GM20000 (cell line): ENCODE results near the gene EXD3.

Experiments used
- DNase-seq: peaks from one replicate; pipeline ENCODE4 v3.0.0; 2012; ENCODE audit warnings: low spot score
- TF ChIP-seq, protein P1 (sequence below): IDR thresholded peaks from 2 replicates; pipeline ENCODE4 v1.5.1; 2012; ENCODE audit warnings: mild to moderate bottlenecking, control low read depth; ENCODE audit errors: extremely low read depth, missing control alignments

Gene EXD3

DNA sequence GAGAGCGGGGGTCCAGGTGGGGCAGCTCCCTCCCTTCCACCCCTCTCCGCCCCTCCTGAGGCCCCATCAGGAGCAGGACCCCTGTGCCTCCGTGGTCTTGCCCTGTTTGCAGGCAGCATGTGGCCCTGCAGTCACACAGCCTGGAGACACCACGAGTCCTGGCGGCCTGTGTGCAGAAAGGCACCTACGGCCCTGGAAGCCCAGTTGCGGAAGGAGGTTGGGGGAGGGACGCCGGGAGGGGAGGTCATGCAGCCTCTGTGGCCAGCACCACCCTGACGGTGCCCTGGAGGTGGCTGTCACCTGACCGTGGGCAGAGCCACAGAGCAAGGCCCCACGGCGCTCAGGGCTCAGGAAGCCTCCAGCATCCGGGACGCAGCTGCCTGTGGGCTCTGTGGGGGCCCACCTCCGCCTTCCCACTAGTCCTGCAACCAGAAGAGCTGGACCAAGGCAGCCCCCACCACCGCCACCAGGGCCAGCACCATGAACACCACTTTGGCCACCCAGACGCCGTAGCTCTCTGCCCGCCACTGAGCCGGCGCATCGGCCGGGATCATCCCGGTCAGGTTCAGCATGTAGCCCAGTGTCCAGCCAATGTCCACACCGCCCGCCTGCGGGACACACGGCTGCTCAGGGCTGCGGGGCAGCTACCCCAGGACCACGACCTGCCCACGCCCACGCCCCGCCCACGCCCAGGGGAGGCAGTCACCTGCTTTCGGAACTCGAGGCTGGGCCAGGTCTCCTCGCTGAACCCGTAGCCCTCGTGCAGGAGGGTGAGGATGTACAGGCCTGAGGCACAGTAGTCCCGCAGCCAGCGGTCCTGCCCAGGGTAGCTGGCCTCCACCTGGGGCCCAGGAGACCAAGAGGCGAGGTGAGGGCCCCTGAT, 11.8 kb upstream of the EXD3 start:
- no peak for DNase-seq
- TF ChIP-seq, protein P1, sequence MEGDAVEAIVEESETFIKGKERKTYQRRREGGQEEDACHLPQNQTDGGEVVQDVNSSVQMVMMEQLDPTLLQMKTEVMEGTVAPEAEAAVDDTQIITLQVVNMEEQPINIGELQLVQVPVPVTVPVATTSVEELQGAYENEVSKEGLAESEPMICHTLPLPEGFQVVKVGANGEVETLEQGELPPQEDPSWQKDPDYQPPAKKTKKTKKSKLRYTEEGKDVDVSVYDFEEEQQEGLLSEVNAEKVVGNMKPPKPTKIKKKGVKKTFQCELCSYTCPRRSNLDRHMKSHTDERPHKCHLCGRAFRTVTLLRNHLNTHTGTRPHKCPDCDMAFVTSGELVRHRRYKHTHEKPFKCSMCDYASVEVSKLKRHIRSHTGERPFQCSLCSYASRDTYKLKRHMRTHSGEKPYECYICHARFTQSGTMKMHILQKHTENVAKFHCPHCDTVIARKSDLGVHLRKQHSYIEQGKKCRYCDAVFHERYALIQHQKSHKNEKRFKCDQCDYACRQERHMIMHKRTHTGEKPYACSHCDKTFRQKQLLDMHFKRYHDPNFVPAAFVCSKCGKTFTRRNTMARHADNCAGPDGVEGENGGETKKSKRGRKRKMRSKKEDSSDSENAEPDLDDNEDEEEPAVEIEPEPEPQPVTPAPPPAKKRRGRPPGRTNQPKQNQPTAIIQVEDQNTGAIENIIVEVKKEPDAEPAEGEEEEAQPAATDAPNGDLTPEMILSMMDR = no peak

DNA sequence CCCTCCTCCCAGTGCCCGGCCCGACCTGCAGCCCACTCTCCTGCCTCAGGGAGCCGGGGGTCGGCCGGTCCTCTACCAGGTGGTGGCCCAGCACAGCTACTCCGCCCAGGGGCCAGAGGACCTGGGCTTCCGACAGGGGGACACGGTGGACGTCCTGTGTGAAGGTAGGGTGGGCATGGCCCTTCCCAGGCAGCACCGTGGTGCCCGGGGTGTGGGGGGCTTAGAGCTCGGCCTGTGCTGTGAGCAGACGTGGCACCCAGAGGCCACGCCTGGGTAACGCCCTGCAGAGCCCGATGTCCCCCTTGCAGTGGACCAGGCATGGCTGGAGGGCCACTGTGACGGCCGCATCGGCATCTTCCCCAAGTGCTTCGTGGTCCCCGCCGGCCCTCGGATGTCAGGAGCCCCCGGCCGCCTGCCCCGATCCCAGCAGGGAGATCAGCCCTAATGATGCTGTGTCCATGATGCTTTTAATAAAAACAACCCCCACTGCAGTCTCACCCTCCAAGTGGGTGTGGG, 11.0 kb upstream of the EXD3 start:
- no peak for DNase-seq
- TF ChIP-seq, protein P1 = no peak

DNA sequence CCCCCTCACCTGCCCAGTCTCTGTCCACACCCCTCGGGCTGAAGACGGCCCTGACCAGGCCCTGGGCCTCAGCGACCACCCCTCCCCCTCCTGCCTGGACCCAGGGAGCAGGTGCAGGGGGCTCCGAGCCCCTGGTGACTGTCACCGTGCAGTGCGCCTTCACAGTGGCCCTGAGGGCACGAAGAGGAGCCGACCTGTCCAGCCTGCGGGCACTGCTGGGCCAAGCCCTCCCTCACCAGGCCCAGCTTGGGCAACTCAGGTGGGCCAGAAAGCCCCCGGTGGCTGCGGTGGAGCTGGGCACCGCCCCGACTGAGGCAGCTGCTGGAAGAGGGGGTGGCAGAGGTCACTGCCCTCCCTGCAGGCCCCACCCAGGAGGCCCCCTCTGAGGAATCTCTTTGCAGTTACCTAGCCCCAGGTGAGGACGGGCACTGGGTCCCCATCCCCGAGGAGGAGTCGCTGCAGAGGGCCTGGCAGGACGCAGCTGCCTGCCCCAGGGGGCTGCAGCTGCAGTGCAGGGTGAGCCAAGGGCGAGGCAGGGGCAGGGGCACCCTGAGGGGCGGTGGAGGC, 10.5 kb upstream of the EXD3 start:
- DNase-seq = no peak
- TF ChIP-seq, protein P1 = no peak

DNA sequence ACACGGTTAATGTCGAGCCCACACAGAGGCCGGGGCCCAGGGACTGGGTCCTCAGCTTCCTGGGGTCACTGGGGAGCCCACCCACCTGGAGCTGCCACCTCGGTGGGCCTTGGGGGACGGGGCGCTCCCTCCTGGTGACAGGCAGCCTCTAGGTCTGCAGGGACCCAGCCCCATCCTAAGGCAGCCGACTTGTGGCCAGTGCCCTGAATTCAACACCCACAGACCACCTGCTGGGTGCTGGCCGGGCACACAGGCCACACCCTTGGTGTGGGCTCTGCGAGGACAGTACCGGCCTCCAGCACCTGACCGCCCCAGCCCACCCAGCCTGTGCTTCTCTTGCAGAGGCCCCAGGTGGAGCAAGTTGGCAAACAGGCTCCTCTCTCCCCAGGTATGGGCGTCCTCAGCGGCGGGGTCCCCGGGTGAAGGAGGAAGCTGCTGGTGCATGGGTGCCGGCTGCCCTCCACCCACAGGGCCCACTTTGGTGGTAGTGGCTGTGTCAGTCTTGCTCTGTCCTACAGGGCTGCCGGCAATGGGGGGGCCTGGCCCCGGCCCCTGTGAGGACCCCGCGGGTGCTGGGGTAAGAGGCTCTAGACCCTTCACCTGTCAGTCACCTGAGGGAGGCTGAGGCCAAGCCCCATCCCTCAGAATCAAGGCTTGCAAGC, 9.9 kb upstream of the EXD3 start:
- TF ChIP-seq, protein P1 = no peak
- DNase-seq = no peak

DNA sequence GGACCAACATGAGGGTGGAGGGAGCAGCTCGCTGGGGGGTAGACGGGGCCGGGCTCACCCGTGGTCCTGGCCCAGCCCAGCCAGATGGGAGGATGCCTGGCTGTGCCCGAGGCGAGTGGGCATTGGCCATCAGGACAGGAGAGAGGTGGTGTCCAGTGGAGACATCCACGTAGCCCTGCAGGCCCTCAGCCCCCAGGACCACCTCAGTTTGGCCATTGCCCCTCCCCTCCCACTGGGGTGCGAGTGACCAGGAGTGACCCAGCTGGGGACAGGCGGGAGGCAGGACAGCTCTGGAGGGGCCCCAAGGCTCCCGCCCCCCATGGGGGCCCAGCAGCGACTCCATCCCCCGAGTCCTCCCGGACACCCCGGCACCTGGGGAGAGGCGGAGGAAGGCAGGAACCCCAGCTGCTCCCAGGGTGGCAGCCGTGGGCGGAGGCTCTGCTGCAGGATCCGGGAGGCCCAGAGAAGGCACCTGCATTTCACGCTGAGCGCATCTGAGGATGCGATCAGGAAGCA, 8.5 kb upstream of the EXD3 start:
- DNase-seq = no peak
- TF ChIP-seq, protein P1 = no peak

DNA sequence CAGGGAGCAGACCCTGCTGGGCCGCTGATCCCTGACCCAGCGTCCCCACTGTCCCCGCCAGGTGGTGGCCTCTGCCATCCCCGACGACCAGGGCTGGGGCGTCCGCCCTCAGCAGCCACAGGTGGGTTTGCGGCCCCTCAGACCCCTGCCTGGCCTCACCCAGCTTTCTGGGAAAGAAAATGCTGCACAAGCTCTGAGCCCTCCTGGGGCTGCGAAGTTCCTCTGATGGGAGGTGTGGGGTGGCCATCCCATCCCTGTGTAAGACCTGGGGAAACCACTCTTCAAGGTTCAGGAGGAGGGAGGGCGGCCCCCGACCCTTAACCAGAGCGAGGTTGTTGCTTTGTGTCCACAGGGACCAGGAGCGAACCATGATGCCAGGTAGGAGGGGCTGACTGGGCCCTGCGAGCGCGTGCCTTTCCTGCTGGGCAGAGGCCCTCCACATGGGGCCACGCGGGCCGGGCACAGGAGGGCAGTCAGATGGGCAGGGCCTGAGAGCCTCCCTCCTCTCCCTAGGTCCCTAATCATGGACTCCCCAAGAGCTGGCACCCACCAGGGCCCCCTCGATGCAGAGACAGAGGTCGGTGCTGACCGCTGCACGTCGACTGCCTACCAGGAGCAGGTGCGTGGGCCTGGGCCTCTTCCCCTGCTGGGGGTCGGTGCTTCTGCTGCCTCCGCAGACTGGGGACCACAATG, 7.9 kb upstream of the EXD3 start:
- TF ChIP-seq, protein P1 = no peak
- no peak for DNase-seq
